Measurements from ENCODE around the gene TMEM225B.

- TF ChIP-seq CTCF (conservative IDR thresholded peaks at IDR 0.05; ENCODE audit: low read depth, low read length) (no peak), SMC3 (IDR thresholded peaks at IDR 0.05; ENCODE audit: low read depth, low read length) (no peak), POLR2A (IDR thresholded peaks at IDR 0.05; ENCODE audit: low read depth, low read length) (no peak), MAFK (IDR thresholded peaks at IDR 0.05; ENCODE audit: low read depth, low read length) (0 out of 2 replicates have a peak, but pooled peaks have one; percentile 41), USF2 (IDR thresholded peaks at IDR 0.05; ENCODE audit: low read depth, low read length) (no peak), RAD21 (IDR thresholded peaks at IDR 0.05; ENCODE audit: low read length) (no peak)
- TF ChIP-seq, protein P1, sequence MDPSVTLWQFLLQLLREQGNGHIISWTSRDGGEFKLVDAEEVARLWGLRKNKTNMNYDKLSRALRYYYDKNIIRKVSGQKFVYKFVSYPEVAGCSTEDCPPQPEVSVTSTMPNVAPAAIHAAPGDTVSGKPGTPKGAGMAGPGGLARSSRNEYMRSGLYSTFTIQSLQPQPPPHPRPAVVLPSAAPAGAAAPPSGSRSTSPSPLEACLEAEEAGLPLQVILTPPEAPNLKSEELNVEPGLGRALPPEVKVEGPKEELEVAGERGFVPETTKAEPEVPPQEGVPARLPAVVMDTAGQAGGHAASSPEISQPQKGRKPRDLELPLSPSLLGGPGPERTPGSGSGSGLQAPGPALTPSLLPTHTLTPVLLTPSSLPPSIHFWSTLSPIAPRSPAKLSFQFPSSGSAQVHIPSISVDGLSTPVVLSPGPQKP (IDR thresholded peaks at IDR 0.05; ENCODE audit: borderline replicate concordance, low read depth, low read length), result no peak
These were observed 35.2 kb upstream of the TMEM225B start for GRCh38 chr7:99562832-99563231.

Measured in IMR-90 (cell line).